SJSA1 (cell line): ENCODE results near the gene FXYD3. TPM values are rescaled to one million over a fixed set of nuclear protein-coding genes. Genes with fewer than 3 reads are reported as not detected.

Source experiments
- DNase-seq, 2 experiments: peaks; one replicate each; pipeline ENCODE4 v3.0.0-alpha.2; 2015 to 2020; ENCODE audit warnings: low spot score in 2 of 2, low read depth in 1 of 2
- H3K27ac ChIP-seq: fragments of 250-450 bp; sonication (Bioruptor Pico); 2 replicates; pipeline ENCODE4 v1.5.1; 2020; ENCODE audit warnings: mild to moderate bottlenecking, moderate library complexity
- H3K27me3 ChIP-seq: fragments of 250-450 bp; sonication (Bioruptor Pico); replicated peaks from 2 replicates; pipeline ENCODE4 v1.5.1; 2020; ENCODE audit warnings: mild to moderate bottlenecking, moderate library complexity
- H3K36me3 ChIP-seq: fragments of 250-450 bp; sonication (Bioruptor Pico); 2 replicates; pipeline ENCODE4 v1.5.1; 2020; ENCODE audit warnings: mild to moderate bottlenecking
- H3K4me1 ChIP-seq: fragments of 250-450 bp; sonication (Bioruptor Pico); replicated peaks from 2 replicates; pipeline ENCODE4 v1.6.1; 2021; ENCODE audit warnings: mild to moderate bottlenecking
- H3K4me3 ChIP-seq: fragments of 250-450 bp; sonication (Bioruptor Pico); 2 replicates; pipeline ENCODE4 v1.5.1; 2020; ENCODE audit warnings: mild to moderate bottlenecking
- H3K9me3 ChIP-seq: fragments of 250-450 bp; sonication (Bioruptor Pico); replicated peaks from 2 replicates; pipeline ENCODE4 v1.5.1; 2020; ENCODE audit warnings: mild to moderate bottlenecking
- total RNA-seq: library from RNA; depleted of rRNA; stranded (reverse); fragments of >200 nt; shearing (Covaris generic); gene quantifications from 2 replicates; pipeline ENCODE4 v1.2.3, GENCODE V29; 2014

Gene FXYD3
- total RNA-seq, 1 experiment from 2014 or later: not detected

- DNase-seq: no peak
- Histone ChIP-seq H3K27me3 (no peaks in the 10 kb centered on the region), H3K27ac (no peak overlapping the region), H3K4me3 (no peak overlapping the region), H3K4me1 (no peaks in the 10 kb centered on the region), H3K9me3 (peaks cover 3% of the 10 kb centered on the region), H3K36me3 (no peaks in the 10 kb centered on the region; the same call in 1 of the 2 replicates)
These were observed 38.0 kb upstream of the FXYD3 start for GRCh38 chr19:35077411-35078223.

GRCh38 chr19:35079826-35080225, 35.8 kb upstream of the FXYD3 start:
- H3K9me3 ChIP-seq: peaks cover 4% of the 10 kb centered on the region
- H3K36me3 ChIP-seq: no peaks in the 10 kb centered on the region; the same call in 1 of the 2 replicates
- H3K27ac ChIP-seq: no peak overlapping the region
- DNase-seq: no peak
- H3K4me3 ChIP-seq: no peak overlapping the region
- H3K27me3 ChIP-seq: no peaks in the 10 kb centered on the region
- H3K4me1 ChIP-seq: no peaks in the 10 kb centered on the region

- no peak overlapping the region for H3K27ac ChIP-seq
- H3K4me1 ChIP-seq: no peaks in the 10 kb centered on the region
- H3K4me3 ChIP-seq: no peak overlapping the region
- no peaks in the 10 kb centered on the region; the same call in 1 of the 2 replicates for H3K36me3 ChIP-seq
- H3K9me3 ChIP-seq: peaks cover 4% of the 10 kb centered on the region
- no peaks in the 10 kb centered on the region for H3K27me3 ChIP-seq
- no peak for DNase-seq
These were observed 34.9 kb upstream of the FXYD3 start for GRCh38 chr19:35080613-35081170.

GRCh38 chr19:35081201-35081600, 34.4 kb upstream of the FXYD3 start:
- H3K27ac ChIP-seq: no peak overlapping the region
- no peaks in the 10 kb centered on the region for H3K4me1 ChIP-seq
- no peak overlapping the region for H3K4me3 ChIP-seq
- H3K27me3 ChIP-seq: no peaks in the 10 kb centered on the region
- no peaks in the 10 kb centered on the region; the same call in 1 of the 2 replicates for H3K36me3 ChIP-seq
- DNase-seq: no peak
- peaks cover 4% of the 10 kb centered on the region for H3K9me3 ChIP-seq

- Histone ChIP-seq H3K27ac (no peak overlapping the region), H3K4me1 (peaks cover 12% of the 10 kb centered on the region), H3K27me3 (no peaks in the 10 kb centered on the region), H3K9me3 (peaks cover 4% of the 10 kb centered on the region), H3K4me3 (no peak overlapping the region), H3K36me3 (no peaks in the 10 kb centered on the region; the same call in 1 of the 2 replicates)
- DNase-seq: no peak
These were observed 31.7 kb upstream of the FXYD3 start for GRCh38 chr19:35083691-35084508.

GRCh38 chr19:35084509-35084762, 31.2 kb upstream of the FXYD3 start:
- DNase-seq: no peak
- Histone ChIP-seq H3K4me3 (no peak overlapping the region), H3K27ac (no peak overlapping the region), H3K9me3 (peaks cover 4% of the 10 kb centered on the region), H3K27me3 (no peaks in the 10 kb centered on the region), H3K36me3 (no peaks in the 10 kb centered on the region; the same call in 1 of the 2 replicates), H3K4me1 (peaks cover 17% of the 10 kb centered on the region)

GRCh38 chr19:35085947-35086346, 29.7 kb upstream of the FXYD3 start:
- Histone ChIP-seq H3K9me3 (peaks cover 4% of the 10 kb centered on the region), H3K4me1 (peaks cover 17% of the 10 kb centered on the region), H3K27me3 (no peaks in the 10 kb centered on the region), H3K4me3 (no peak overlapping the region), H3K27ac (no peak overlapping the region), H3K36me3 (no peaks in the 10 kb centered on the region; the same call in 1 of the 2 replicates)
- no peak for DNase-seq

GRCh38 chr19:35086455-35086854, 29.2 kb upstream of the FXYD3 start:
- Histone ChIP-seq H3K36me3 (no peaks in the 10 kb centered on the region; the same call in 1 of the 2 replicates), H3K9me3 (peaks cover 4% of the 10 kb centered on the region), H3K27me3 (no peaks in the 10 kb centered on the region), H3K4me3 (no peak overlapping the region), H3K4me1 (peaks cover 17% of the 10 kb centered on the region), H3K27ac (no peak overlapping the region)
- no peak for DNase-seq

- no peak for DNase-seq
- H3K27me3 ChIP-seq: no peaks in the 10 kb centered on the region
- peaks cover 3% of the 10 kb centered on the region for H3K9me3 ChIP-seq
- no peak overlapping the region for H3K4me3 ChIP-seq
- H3K4me1 ChIP-seq: peaks cover 17% of the 10 kb centered on the region
- no peak overlapping the region for H3K27ac ChIP-seq
- H3K36me3 ChIP-seq: no peaks in the 10 kb centered on the region; the same call in 1 of the 2 replicates
These were observed 28.2 kb upstream of the FXYD3 start for GRCh38 chr19:35087393-35087792.

- H3K9me3 ChIP-seq: no peaks in the 10 kb centered on the region
- no peaks in the 10 kb centered on the region for H3K27me3 ChIP-seq
- no peaks in the 10 kb centered on the region for H3K36me3 ChIP-seq
- H3K27ac ChIP-seq: peak overlapping the region; percentile 52
- H3K4me3 ChIP-seq: no peak overlapping the region
- H3K4me1 ChIP-seq: peaks cover 17% of the 10 kb centered on the region
- DNase-seq: peak; percentile 88 to 93
These were observed 27.3 kb upstream of the FXYD3 start for GRCh38 chr19:35088131-35088913.

- Histone ChIP-seq H3K4me1 (peaks cover 17% of the 10 kb centered on the region), H3K4me3 (no peak overlapping the region), H3K27ac (peak overlapping the region; percentile 41; the same call in 1 of the 2 replicates), H3K27me3 (no peaks in the 10 kb centered on the region), H3K36me3 (no peaks in the 10 kb centered on the region), H3K9me3 (no peaks in the 10 kb centered on the region)
- DNase-seq: no peak
These were observed 26.1 kb upstream of the FXYD3 start for GRCh38 chr19:35089554-35089953.

- Histone ChIP-seq H3K27me3 (no peaks in the 10 kb centered on the region), H3K4me1 (peaks cover 17% of the 10 kb centered on the region), H3K27ac (no peak overlapping the region), H3K4me3 (no peak overlapping the region), H3K36me3 (no peaks in the 10 kb centered on the region), H3K9me3 (no peaks in the 10 kb centered on the region)
- DNase-seq: no peak
These were observed 25.5 kb upstream of the FXYD3 start for GRCh38 chr19:35090160-35090505.

- no peaks in the 10 kb centered on the region for H3K27me3 ChIP-seq
- H3K9me3 ChIP-seq: no peaks in the 10 kb centered on the region
- DNase-seq: peak in 1 of 2 experiments; percentile 31
- peaks cover 17% of the 10 kb centered on the region for H3K4me1 ChIP-seq
- no peaks in the 10 kb centered on the region for H3K36me3 ChIP-seq
- no peak overlapping the region for H3K4me3 ChIP-seq
- no peak overlapping the region for H3K27ac ChIP-seq
These were observed 25.0 kb upstream of the FXYD3 start for GRCh38 chr19:35090506-35091214.
